H9 (cell line): ENCODE measurements around the gene NKX6-2. TPM values are rescaled to one million over a fixed set of nuclear protein-coding genes. Genes with fewer than 3 reads are reported as not detected.

Source experiments
- DNase-seq: peaks from one replicate; pipeline ENCODE4 v3.0.0-alpha.2; 2017
- H2AFZ ChIP-seq: one replicate; pipeline ENCODE4 v1.6.1; 2013; ENCODE audit warnings: mild to moderate bottlenecking, low read length, control low read depth, moderate library complexity
- H2AK5ac ChIP-seq: 2 replicates; pipeline ENCODE4 v1.6.1; 2013; ENCODE audit warnings: low read length, control low read depth, mixed read lengths; ENCODE audit not compliant: insufficient read length
- H2BK120ac ChIP-seq: one replicate; pipeline ENCODE4 v1.6.1; 2013; ENCODE audit warnings: low read depth, mild to moderate bottlenecking, low read length, control low read depth, inconsistent platforms; ENCODE audit not compliant: poor library complexity, severe bottlenecking
- H2BK12ac ChIP-seq: 2 replicates; pipeline ENCODE4 v1.6.1; 2013; ENCODE audit warnings: low read length, control low read depth, mixed read lengths, low read depth; ENCODE audit not compliant: insufficient read length
- H2BK15ac ChIP-seq: 2 replicates; pipeline ENCODE4 v1.6.1; 2013; ENCODE audit warnings: low read depth, low read length, control low read depth
- H2BK20ac ChIP-seq: one replicate; pipeline ENCODE4 v1.6.1; 2013; ENCODE audit warnings: low read depth, mild to moderate bottlenecking, low read length, control low read depth, inconsistent platforms; ENCODE audit not compliant: poor library complexity, severe bottlenecking
- H2BK5ac ChIP-seq: 2 replicates; pipeline ENCODE4 v1.6.1; 2013; ENCODE audit warnings: low read length, control low read depth, mixed read lengths; ENCODE audit not compliant: insufficient read length
- H3K14ac ChIP-seq: 2 replicates; pipeline ENCODE4 v1.6.1; 2013; ENCODE audit warnings: low read length, control low read depth; ENCODE audit not compliant: insufficient read depth
- H3K18ac ChIP-seq: 2 replicates; pipeline ENCODE4 v1.6.1; 2013; ENCODE audit warnings: low read depth, mild to moderate bottlenecking, mixed read lengths, low read length, control low read depth; ENCODE audit not compliant: insufficient read length
- H3K23ac ChIP-seq: 2 replicates; pipeline ENCODE4 v1.6.1; 2013; ENCODE audit warnings: low read length, control low read depth, mixed read lengths, low read depth; ENCODE audit not compliant: insufficient read length
- H3K23me2 ChIP-seq: 2 replicates; pipeline ENCODE4 v1.6.1; 2013; ENCODE audit warnings: low read depth, mild to moderate bottlenecking, mixed read lengths, low read length, control low read depth; ENCODE audit not compliant: insufficient read length, poor library complexity, severe bottlenecking
- H3K27ac ChIP-seq: 2 replicates; pipeline ENCODE4 v1.5.1; 2013; ENCODE audit warnings: low read length, control low read depth, mixed read lengths, low read depth; ENCODE audit not compliant: insufficient read length
- H3K27me3 ChIP-seq: 2 replicates; pipeline ENCODE4 v1.6.1; 2013; ENCODE audit warnings: low read length, control low read depth, inconsistent platforms; ENCODE audit not compliant: insufficient read depth
- H3K4ac ChIP-seq: 2 replicates; pipeline ENCODE4 v1.6.1; 2013; ENCODE audit warnings: low read depth, mild to moderate bottlenecking, control low read depth, inconsistent platforms, low read length, moderate library complexity
- H3K4me1 ChIP-seq: 2 replicates; pipeline ENCODE4 v1.6.1; 2013; ENCODE audit warnings: low read length, control low read depth, inconsistent platforms; ENCODE audit not compliant: insufficient read depth
- H3K4me2 ChIP-seq: 2 replicates; pipeline ENCODE4 v1.6.1; 2013; ENCODE audit warnings: low read length, control low read depth, mixed read lengths; ENCODE audit not compliant: insufficient read length, insufficient read depth
- H3K56ac ChIP-seq: 2 replicates; pipeline ENCODE4 v1.6.1; 2013; ENCODE audit warnings: low read depth, mild to moderate bottlenecking, mixed read lengths, low read length, control low read depth; ENCODE audit not compliant: insufficient read length
- H3K79me1 ChIP-seq: 2 replicates; pipeline ENCODE4 v1.6.1; 2013; ENCODE audit warnings: low read depth, mild to moderate bottlenecking, moderate library complexity, low read length, control low read depth, inconsistent platforms; ENCODE audit not compliant: insufficient read depth, poor library complexity, severe bottlenecking
- H3K79me2 ChIP-seq: 2 replicates; pipeline ENCODE4 v1.6.1; 2013; ENCODE audit warnings: low read length, control low read depth, inconsistent platforms; ENCODE audit not compliant: insufficient read depth
- H3K9ac ChIP-seq: 2 replicates; pipeline ENCODE4 v1.6.1; 2013; ENCODE audit warnings: low read length, control low read depth, mixed read lengths; ENCODE audit not compliant: insufficient read length; ENCODE audit errors: extremely low read depth
- H3K9me3 ChIP-seq: one replicate; pipeline ENCODE4 v1.6.1; 2013; ENCODE audit warnings: low read depth, low read length, inconsistent platforms; ENCODE audit not compliant: control insufficient read depth
- H3T11ph ChIP-seq: one replicate; pipeline ENCODE4 v1.6.1; 2013; ENCODE audit warnings: mild to moderate bottlenecking, low read length, control low read depth, inconsistent platforms
- H4K20me1 ChIP-seq: one replicate; pipeline ENCODE4 v1.6.1; 2013; ENCODE audit not compliant: control insufficient read depth, insufficient read length, insufficient read depth
- H4K5ac ChIP-seq: 2 replicates; pipeline ENCODE4 v1.6.1; 2013; ENCODE audit warnings: low read depth, mild to moderate bottlenecking, mixed read lengths, low read length, control low read depth; ENCODE audit not compliant: insufficient read length
- H4K8ac ChIP-seq: replicated peaks from 2 replicates; pipeline ENCODE4 v1.6.1; 2013; ENCODE audit warnings: low read length, control low read depth, mixed read lengths, low read depth; ENCODE audit not compliant: insufficient read length
- H4K91ac ChIP-seq: 2 replicates; pipeline ENCODE4 v1.6.1; 2013; ENCODE audit warnings: low read depth, mild to moderate bottlenecking, moderate library complexity, mixed read lengths, low read length, control low read depth; ENCODE audit not compliant: insufficient read length
- H3K27ac Mint-ChIP-seq, 3 experiments: 2 replicates in 2 of 3; 3 replicates in 1 of 3; pipeline ENCODE4 v1.8.0; 2020 to 2021; ENCODE audit warnings: mixed read lengths in 3 of 3, mild to moderate bottlenecking in 1 of 3, moderate library complexity in 1 of 3
- H3K27me3 Mint-ChIP-seq: 2 replicates; pipeline ENCODE4 v1.8.0; 2021; ENCODE audit warnings: low read depth, mild to moderate bottlenecking, moderate library complexity, mixed read lengths
- H3K36me3 Mint-ChIP-seq, 3 experiments: 2 replicates in 2 of 3; 3 replicates in 1 of 3; pipeline ENCODE4 v1.8.0; 2020 to 2021; ENCODE audit warnings: low read depth in 3 of 3, mixed read lengths in 3 of 3; ENCODE audit not compliant: insufficient read depth in 1 of 3
- H3K4me1 Mint-ChIP-seq, 2 experiments: 2 replicates each; pipeline ENCODE4 v1.8.0; 2020; ENCODE audit warnings: mixed read lengths in 2 of 2
- H3K4me3 Mint-ChIP-seq, 2 experiments: 2 replicates in 1 of 2; 3 replicates in 1 of 2; pipeline ENCODE4 v1.8.0; 2020 to 2021; ENCODE audit warnings: mild to moderate bottlenecking in 2 of 2, mixed read lengths in 2 of 2, moderate library complexity in 1 of 2
- H3K9me3 Mint-ChIP-seq, 2 experiments: 2 replicates in 1 of 2; 3 replicates in 1 of 2; pipeline ENCODE4 v1.8.0; 2020; ENCODE audit warnings: mild to moderate bottlenecking in 2 of 2, mixed read lengths in 2 of 2, moderate library complexity in 1 of 2
- CTCF ChIP-seq: fragments of 200-600 bp; sonication (generic); conservative IDR thresholded peaks from 3 replicates; pipeline ENCODE4 v1.8.0; 2021; ENCODE audit warnings: antibody characterized with exemption, mild to moderate bottlenecking
- WGBS: extraction: QIAGEN DNeasy Blood & Tissue Kit; methylation state at CpG from one replicate; pipeline ENCODE4 v1.1.7; 2013; ENCODE audit warnings: missing lambda C conversion rate, low lambda C conversion rate, mixed read lengths; ENCODE audit not compliant: insufficient read length; ENCODE audit errors: extremely low coverage; 5-methylcytosine and 5-hydroxymethylcytosine counted together
- total RNA-seq: library from RNA; stranded (reverse); gene quantifications from 2 replicates; pipeline ENCODE4 v1.2.1, GENCODE V29; 2021

Gene NKX6-2
- total RNA-seq, 1 experiment from 2014 or later = 0.13 TPM

- TF ChIP-seq CTCF = no peak
- Histone ChIP-seq H2BK12ac (no peak overlapping the region), H4K8ac (no peak overlapping the region), H3K18ac (no peak overlapping the region), H3K14ac (no peak overlapping the region), H2AK5ac (no peak overlapping the region), H3K4me2 (no peak overlapping the region), H3K27ac (no peak overlapping the region), H3K4ac (no peak overlapping the region), H2BK120ac (no peak overlapping the region), H4K20me1 (no peaks in the 10 kb centered on the region), H3K9ac (no peak overlapping the region), H3K27me3 (no peaks in the 10 kb centered on the region), H3T11ph (no peak overlapping the region), H3K79me2 (no peaks in the 10 kb centered on the region), H2BK20ac (no peak overlapping the region), H2AFZ (no peak overlapping the region), H2BK5ac (no peak overlapping the region), H3K4me1 (no peaks in the 10 kb centered on the region), H3K9me3 (no peaks in the 10 kb centered on the region), H4K91ac (no peak overlapping the region), H2BK15ac (no peak overlapping the region), H3K56ac (no peak overlapping the region), H3K23ac (no peak overlapping the region), H4K5ac (no peak overlapping the region), H3K79me1 (no peaks in the 10 kb centered on the region), H3K23me2 (no peaks in the 10 kb centered on the region)
- Mint-ChIP-seq H3K4me1 (peaks cover 3 to 5% of the 10 kb centered on the region in 2 experiments; a peak in 3 of 4 replicates), H3K36me3 (peaks cover 9 to 21% (median 19%) of the 10 kb centered on the region in 3 experiments), H3K9me3 (peaks cover 6 to 13% of the 10 kb centered on the region in 2 experiments), H3K27me3 (no peaks in the 10 kb centered on the region; the same call in 1 of the 2 replicates), H3K27ac (no peak overlapping the region; a peak in 1 of 7 replicates), H3K4me3 (no peak overlapping the region)
- no CpG with 5 or more reads among the region's 15 CpGs for WGBS
- DNase-seq = no peak
Measured at GRCh38 chr10:132753596-132753995, 32.4 kb downstream of the NKX6-2 start.
